Measurements from ENCODE around the gene MAPKAPK2.

DNA sequence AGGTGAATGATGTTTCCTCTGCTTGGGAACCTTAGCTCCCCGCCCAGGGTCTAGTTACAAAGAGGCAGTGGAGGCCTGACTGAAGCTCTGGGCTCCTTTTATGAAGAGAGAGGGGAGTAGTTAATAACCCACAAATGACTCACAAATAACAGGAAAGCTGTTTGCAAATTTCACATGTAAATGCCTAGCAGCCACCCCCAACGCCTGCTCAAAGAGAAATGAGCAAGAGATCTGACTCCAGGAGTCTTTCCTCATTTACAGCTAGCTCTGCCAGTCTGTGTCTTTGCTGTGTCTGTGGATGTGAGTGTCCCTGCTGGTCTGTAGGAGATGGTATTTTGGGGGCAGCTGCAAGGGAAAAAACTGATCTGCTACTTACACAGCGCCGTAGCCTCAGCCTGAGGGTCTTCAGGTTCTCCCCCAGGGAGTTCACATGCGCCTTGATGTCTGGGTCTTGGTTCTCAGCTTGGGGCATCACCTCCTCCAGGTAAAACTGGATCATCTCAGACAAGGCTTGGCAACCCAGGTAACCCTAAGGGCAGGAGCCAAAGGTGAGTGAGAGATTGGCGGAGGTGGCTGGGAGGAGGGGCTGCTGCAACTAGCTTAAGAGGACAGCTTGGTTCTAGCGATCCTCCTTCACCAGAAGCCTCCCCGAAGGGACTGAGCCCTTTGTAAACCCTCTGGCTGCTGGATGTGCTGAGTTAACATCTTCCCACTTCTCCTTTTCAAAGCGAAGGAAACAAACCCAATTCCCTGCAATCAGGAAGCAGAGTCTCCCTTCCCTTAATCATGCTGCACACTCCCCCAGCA, 86.0 kb downstream of the MAPKAPK2 start, which contains the start of gene IL19:
- TF ChIP-seq, protein P1, sequence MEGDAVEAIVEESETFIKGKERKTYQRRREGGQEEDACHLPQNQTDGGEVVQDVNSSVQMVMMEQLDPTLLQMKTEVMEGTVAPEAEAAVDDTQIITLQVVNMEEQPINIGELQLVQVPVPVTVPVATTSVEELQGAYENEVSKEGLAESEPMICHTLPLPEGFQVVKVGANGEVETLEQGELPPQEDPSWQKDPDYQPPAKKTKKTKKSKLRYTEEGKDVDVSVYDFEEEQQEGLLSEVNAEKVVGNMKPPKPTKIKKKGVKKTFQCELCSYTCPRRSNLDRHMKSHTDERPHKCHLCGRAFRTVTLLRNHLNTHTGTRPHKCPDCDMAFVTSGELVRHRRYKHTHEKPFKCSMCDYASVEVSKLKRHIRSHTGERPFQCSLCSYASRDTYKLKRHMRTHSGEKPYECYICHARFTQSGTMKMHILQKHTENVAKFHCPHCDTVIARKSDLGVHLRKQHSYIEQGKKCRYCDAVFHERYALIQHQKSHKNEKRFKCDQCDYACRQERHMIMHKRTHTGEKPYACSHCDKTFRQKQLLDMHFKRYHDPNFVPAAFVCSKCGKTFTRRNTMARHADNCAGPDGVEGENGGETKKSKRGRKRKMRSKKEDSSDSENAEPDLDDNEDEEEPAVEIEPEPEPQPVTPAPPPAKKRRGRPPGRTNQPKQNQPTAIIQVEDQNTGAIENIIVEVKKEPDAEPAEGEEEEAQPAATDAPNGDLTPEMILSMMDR (IDR thresholded peaks at IDR 0.05; ENCODE audit: poor library complexity, severe bottlenecking): no peak
- TF ChIP-seq POLR2AphosphoS5 (IDR thresholded peaks at IDR 0.05): no peak
- no peak for TF ChIP-seq EZH2 (IDR thresholded peaks at IDR 0.05; ENCODE audit: borderline replicate concordance, insufficient read depth, low read length, poor library complexity, severe bottlenecking)
- TF ChIP-seq SMC3 (conservative IDR thresholded peaks at IDR 0.05; ENCODE audit: poor library complexity): no peak
